Stimulated activated CD4-positive, alpha-beta T cell treated with anti-CD3 and anti-CD28 coated beads, Interleukin-4, amount 100 ng/mL, for 1 hour (primary cell): ENCODE measurements around the gene WNT3.
"Not testable (repeated sequence)": the region's sequence is repeated elsewhere in the genome, so short reads cannot be mapped to it uniquely, and the experiment has no call there.

Experiments used
- DNase-seq: peaks from one replicate; pipeline ENCODE4 v3.0.0-alpha.2; 2020

The WNT3 gene

GRCh38 chr17:46811978-46812583, 6.4 kb downstream of the WNT3 start:
- no peak for DNase-seq

- DNase-seq = no peak
These were observed 7.7 kb downstream of the WNT3 start for GRCh38 chr17:46810837-46811236.

GRCh38 chr17:46809110-46809571, 9.4 kb downstream of the WNT3 start:
- no peak for DNase-seq

- DNase-seq = no peak
These were observed 12.7 kb downstream of the WNT3 start for GRCh38 chr17:46805771-46806170.

- no peak for DNase-seq
These were observed 14.9 kb downstream of the WNT3 start for GRCh38 chr17:46803544-46803943.

- DNase-seq = no peak
These were observed 15.7 kb downstream of the WNT3 start for GRCh38 chr17:46802800-46803199.

GRCh38 chr17:46800573-46800972, 17.9 kb downstream of the WNT3 start:
- DNase-seq = no peak

GRCh38 chr17:46796956-46797530, 21.4 kb downstream of the WNT3 start:
- DNase-seq = no peak

GRCh38 chr17:46796524-46796923, 22.0 kb downstream of the WNT3 start:
- no peak for DNase-seq

GRCh38 chr17:46796084-46796483, 22.4 kb downstream of the WNT3 start:
- DNase-seq = no peak

- DNase-seq = no peak
These were observed 23.0 kb downstream of the WNT3 start for GRCh38 chr17:46795379-46795952.

GRCh38 chr17:46794318-46794717, 24.2 kb downstream of the WNT3 start:
- DNase-seq = no peak

GRCh38 chr17:46793541-46793940, 25.0 kb downstream of the WNT3 start:
- DNase-seq = no peak

- DNase-seq = not testable (repeated sequence)
These were observed 25.5 kb downstream of the WNT3 start for GRCh38 chr17:46793023-46793422.

- no peak for DNase-seq
These were observed 26.4 kb downstream of the WNT3 start for GRCh38 chr17:46792071-46792470.

- no peak for DNase-seq
These were observed 27.0 kb downstream of the WNT3 start for GRCh38 chr17:46791531-46791930.

- no peak for DNase-seq
These were observed 28.3 kb downstream of the WNT3 start for GRCh38 chr17:46790216-46790615.

- DNase-seq = no peak
These were observed 28.9 kb downstream of the WNT3 start for GRCh38 chr17:46789610-46790009.

GRCh38 chr17:46788796-46789195, 29.7 kb downstream of the WNT3 start:
- no peak for DNase-seq

GRCh38 chr17:46788300-46788699, 30.2 kb downstream of the WNT3 start:
- DNase-seq = no peak

- no peak for DNase-seq
These were observed 31.0 kb downstream of the WNT3 start for GRCh38 chr17:46787478-46787877.

- no peak for DNase-seq
These were observed 32.8 kb downstream of the WNT3 start for GRCh38 chr17:46785696-46786095.

- no peak for DNase-seq
These were observed 35.4 kb downstream of the WNT3 start for GRCh38 chr17:46783031-46783593.

- no peak for DNase-seq
These were observed 36.1 kb downstream of the WNT3 start for GRCh38 chr17:46782250-46782953.
